Measurements from ENCODE around the gene LCN1.
"Not testable (repeated sequence)": the region's sequence is repeated elsewhere in the genome, so short reads cannot be mapped to it uniquely, and the experiment has no call there.

GRCh38 chr9:135534826-135535225 lies 13.6 kb downstream of the LCN1 start:
- not testable (repeated sequence) for TF ChIP-seq CTCF (IDR thresholded peaks at IDR 0.05; ENCODE audit: low read length); EZH2 (optimal IDR thresholded peaks at IDR 0.05; ENCODE audit: low read depth, low read length); EZH2phosphoT487 (IDR thresholded peaks at IDR 0.05; ENCODE audit: low read length)

Measured in MM.1S (cell line).